Right hindlimb (tissue), 1 donor: ENCODE measurements around the gene MRTO4.
"Not testable (repeated sequence)": the region's sequence is repeated elsewhere in the genome, so short reads cannot be mapped to it uniquely, and the experiment has no call there.

Experiments
- DNase-seq: peaks from one replicate; pipeline ENCODE4 v3.0.0-alpha.2; 2018

Gene MRTO4

DNA sequence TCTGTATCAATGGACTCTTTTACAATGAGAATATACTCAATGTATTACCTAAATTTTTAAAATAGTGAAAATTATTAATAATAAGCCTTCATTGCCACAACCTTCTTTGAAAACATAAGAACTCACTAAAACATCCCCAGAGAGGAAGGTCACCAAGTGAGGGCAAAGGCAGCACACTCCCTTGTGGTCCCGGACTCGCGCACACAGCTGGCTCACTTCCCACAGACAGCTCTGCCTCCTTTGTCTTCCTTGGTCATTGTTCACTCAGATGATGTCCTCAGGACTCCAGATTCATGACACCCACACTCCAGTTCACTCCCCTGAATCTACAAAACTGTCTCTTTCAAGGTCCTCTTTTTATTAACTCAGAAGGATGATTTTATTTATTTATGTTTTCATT is 22.4 kb upstream of the MRTO4 start:
- no peak for DNase-seq

DNA sequence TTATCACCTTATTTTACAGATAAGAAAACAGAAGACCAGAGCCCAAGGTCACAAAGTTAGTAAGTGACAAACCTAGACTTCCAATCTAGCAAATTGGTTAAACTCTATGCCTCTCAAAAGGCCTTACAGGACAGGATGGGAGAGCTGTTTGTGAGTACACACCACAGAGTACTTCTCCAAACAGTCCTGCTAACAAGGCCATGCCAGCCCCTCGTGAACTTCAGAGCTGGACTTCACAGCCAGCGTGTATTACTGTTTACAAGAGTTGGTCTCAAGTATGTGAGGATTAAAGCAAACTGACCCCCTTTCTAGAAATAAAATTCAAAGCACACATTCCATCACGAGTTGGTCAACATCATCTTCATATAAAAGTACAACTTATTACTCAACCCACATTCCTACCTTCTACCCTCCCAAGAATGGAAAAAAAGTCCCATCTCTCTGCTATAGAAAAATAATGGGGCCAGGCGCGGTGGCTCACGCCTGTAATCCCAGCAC is 21.7 kb upstream of the MRTO4 start:
- DNase-seq, result no peak

DNA sequence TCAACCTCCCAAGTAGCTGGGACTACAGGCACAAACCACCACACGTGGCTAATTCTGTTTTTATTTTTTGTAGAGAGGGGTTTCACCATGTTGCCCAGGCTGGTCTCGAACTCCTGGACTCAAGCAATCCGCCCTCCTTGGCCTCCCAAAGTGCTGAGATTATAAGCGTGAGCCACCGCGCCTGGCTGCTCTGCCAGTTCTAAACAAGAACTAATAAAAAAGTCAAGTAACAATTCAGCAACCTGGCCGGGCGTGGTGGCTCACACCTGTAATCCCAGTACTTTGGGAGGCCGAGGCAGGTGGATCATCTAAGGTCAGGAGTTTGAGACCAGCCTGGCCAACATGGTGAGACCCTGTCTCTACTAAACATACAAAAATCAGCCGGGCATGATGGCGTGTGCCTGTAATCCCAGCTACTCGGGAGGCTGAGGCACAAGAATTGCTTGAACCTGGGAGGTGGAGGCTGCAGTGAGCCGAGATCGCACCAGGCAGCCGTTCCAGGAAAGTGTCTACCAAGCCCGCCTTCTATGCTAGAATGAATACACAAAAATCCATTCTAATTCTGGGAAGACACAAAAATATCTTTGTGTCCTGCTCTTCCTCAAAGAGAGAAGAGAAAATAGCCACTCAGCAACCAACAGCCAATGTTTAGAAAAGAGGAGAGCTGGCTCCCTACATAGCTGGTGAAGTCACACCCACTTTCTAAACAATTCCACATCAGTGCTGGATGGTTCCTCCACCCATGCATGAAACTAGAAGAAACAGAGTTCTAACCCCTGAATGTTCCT is 19.7 kb upstream of the MRTO4 start:
- not testable (repeated sequence) for DNase-seq

DNA sequence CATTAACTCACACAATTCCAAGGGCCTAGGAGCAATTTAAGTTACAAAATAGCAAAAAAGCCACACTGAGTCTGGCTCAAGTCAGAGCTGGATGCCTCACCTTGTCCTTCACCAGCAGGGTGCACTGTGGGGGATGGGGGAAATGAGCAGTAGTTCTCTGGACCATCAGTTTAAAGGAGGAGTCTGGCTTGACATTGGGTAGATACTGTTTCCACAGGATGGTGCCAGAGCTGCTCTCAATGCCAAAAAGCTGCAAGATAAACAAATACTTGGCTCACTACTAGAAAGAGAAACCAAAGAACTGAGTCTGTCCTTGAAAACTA is 19.1 kb upstream of the MRTO4 start:
- DNase-seq, result no peak

DNA sequence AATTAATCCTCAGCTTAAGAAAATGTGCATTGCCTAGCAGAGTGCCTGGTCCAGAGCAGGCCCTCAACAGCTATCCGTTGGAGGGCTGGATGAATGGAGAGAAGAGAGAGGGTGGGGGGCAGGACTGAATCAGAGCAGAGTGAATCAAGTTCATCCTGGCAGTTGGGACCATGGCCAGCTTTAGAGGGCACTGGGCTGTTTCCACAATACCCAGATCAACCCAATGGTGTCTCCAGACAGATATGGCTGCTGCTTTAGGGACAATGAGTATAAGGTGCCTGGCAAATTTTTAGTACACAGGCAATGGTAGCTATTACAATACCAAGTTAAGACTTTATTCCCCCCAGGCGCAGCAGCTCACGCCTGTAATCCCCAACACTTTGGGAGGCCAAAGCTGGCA is 17.4 kb upstream of the MRTO4 start:
- DNase-seq, result no peak

GRCh38 chr1:19239876-19240275 is 11.7 kb upstream of the MRTO4 start:
- DNase-seq, result no peak

- peak; percentile 45 for DNase-seq
Observed at GRCh38 chr1:19240673-19241538, 10.7 kb upstream of the MRTO4 start.

DNA sequence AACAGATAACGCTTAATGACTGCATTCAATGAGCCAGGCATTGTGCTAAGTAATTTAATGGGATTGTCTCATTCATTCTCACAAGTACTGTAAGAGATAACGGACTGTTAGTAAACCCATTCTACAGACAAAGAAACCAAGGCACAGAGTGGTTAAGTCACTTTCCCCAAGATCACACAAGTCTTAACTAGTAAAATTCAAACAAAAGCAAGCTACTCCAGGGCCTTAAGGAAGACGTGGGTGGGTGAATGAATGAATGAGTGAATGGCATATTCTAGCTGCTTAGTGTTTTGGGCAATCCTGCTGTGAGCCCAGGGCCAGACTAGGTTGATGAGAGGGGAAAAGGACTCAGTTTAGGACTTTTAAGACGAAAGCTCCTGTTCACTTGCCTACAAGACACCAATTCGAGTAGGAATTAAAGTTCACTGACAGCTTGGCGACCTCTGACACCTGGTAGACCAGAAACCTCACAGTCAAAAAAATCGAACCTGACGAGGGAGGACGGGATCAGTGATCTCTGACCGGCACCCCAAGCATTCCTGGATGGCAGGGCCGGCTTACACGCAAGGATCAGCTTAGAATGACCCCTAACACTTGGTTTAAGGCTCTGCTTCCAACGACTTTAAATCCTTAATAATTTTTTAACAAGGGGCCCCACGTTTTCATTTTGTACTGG is 838 bp upstream of the MRTO4 start:
- DNase-seq, result no peak

DNA sequence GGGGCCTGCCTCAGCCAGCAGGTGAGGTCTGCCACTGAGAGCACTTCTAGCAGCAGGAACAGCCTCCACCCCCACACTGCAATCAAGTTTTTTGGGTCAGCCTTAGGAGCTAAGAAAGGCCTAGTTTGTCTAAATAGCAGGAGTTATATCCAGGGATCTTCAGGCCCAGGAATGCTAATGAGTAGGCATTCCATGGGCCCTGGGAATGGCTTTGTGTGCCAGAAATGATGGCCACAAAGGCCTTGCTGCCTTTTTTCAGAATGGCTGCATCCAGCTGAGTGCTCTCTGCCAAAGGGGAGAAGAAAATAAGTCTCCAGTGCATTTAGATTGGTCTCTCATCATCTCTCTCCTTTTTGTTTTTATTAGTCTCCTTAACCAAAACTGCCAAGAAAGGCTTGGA is 2.8 kb downstream of the MRTO4 start:
- no peak for DNase-seq

GRCh38 chr1:19255288-19255687 is 3.7 kb downstream of the MRTO4 start:
- no peak for DNase-seq

- not testable (repeated sequence) for DNase-seq
Observed at GRCh38 chr1:19256301-19256700, 4.7 kb downstream of the MRTO4 start.

GRCh38 chr1:19257178-19257914 is 5.7 kb downstream of the MRTO4 start:
- no peak for DNase-seq

DNA sequence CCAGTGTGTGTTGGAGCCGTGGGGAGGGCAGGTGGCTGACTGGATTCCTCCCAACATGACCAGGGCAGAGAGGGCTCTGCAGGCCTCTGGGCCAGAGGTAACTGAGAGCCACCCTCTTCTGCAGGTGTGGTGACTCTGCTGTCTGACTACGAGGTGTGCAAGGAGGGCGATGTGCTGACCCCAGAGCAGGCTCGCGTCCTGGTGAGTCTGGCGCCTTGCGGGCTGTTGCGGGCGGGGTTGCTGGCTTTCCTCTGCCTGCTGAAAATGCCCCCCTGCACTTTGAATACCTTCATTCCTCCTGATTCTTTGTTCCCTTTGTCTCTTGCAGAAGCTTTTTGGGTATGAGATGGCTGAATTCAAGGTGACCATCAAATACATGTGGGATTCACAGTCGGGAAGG is 6.7 kb downstream of the MRTO4 start:
- DNase-seq, result no peak

- DNase-seq, result peak; percentile 50
Observed at GRCh38 chr1:19260211-19261138, 8.9 kb downstream of the MRTO4 start.

GRCh38 chr1:19262047-19262446 is 10.4 kb downstream of the MRTO4 start:
- no peak for DNase-seq

GRCh38 chr1:19262744-19263143 is 11.1 kb downstream of the MRTO4 start:
- DNase-seq, result no peak

GRCh38 chr1:19268445-19268844 is 16.8 kb downstream of the MRTO4 start:
- DNase-seq, result no peak

GRCh38 chr1:19269427-19270342 is 18.1 kb downstream of the MRTO4 start:
- DNase-seq, result not testable (repeated sequence)

DNA sequence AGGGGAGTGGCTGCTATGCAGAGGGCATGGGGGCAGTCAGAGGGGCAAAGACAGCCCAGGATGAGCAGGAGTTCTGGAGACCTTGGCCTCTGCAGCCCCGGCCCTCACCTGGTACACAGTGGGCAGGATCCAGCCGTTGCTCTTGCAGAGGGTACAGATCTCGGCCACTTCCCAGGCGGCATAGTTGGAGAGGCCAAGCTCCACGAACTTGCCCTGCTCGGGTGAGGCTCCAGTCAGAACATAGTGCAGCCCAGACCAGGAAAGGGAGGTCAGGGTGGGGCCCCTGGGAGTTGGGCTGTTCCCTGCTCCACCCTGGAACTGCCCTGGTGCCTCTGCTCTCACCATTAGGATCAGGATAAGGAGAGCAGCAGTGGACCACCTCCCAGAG is 18.7 kb downstream of the MRTO4 start:
- not testable (repeated sequence) for DNase-seq

DNA sequence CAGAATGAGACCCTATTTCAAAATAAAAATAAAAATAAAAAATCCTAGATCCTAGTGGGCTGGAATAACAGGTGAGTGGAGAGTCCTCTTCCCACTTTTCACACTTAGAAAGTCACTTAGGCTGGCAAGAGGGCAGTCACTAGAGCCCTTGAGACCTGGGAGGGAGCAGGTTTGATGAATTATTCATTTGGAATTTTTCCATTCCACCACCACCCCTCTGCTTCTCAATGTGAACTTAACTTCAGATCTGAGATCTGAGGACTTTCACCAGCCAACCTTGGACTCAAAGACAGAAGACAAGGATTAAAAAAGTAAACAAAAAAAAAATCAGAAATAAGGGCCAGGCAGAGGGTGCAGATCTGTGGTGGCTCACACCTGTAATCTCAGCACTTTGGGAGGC is 20.5 kb downstream of the MRTO4 start:
- DNase-seq, result no peak
